Glomerular visceral epithelial cell (primary cell): ENCODE results near the gene TMEM59.

ENCODE experiments used
- DNase-seq: peaks from one replicate; pipeline ENCODE4 v3.0.0-alpha.2; 2016; ENCODE audit errors: extremely low spot score

The TMEM59 gene

DNA sequence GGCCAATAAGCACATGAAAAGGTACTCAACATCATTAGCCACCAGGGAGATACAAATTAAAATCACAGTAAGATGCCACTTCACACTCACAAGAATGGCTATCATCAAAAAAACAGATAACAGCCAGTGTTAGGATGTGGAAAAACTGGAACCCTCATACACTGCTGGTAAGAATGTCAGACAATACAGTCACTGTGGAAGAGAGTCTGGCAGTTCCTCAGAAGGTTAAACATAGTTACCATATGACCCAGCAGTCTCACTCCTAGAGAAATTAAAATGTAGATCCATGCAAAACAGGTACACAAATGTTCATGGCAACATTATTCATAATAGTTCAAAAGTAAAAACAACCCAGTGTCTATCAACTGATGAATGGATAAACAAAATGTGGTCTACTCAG lies 68.3 kb downstream of the TMEM59 start:
- no peak for DNase-seq

DNA sequence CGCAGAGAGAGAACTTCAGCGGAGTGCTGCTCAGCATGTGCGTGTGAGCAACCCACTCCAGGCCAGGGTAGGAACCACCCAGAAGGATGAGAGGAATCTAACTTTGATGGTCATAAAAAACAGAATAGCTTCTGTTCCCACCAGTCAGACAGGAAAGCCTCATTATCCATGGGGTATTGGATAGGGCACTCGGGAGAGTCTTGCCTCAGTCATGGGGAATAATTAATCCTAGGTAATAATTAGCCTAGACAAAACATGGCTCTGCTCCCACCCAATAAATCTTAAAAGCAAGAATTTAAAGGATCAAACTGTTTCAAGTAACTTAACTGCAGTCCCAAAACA lies 70.3 kb downstream of the TMEM59 start:
- DNase-seq, result no peak

DNA sequence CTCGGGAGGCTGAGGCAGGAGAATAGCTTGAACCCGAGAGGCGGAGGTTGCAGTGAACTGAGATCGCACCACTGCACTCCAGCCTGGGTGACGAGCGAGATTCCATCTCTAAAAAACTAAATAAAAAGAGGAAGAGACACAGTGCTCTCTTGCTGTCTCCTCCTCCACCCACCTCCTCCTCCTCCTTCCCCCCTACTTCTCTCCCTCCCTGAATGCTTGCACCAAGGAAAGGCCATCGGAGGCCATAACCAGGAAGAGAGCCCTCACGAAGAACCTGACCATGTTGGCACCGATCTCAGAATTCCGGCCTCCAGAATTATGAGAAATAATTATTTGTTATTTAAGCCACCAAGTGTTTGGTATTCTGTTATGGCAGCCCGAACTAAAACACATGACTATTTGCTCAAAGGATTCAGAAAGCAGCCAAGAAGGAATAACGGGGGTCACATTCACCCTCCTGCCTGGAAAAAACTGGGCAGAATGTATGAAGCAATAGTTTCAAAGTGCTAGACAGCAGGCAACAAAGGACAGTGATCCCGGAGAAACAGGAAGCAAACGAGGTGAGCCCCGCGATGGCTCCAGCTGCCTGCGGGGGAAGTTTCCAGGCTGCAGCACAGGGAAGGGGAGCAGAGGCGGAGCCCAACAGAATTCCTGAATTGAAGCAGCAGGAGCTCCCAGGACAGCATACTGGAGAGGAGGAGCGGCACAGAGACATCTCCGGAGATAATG lies 70.8 kb downstream of the TMEM59 start:
- DNase-seq, result peak; percentile 65

GRCh38 chr1:53981220-53981619 lies 71.8 kb downstream of the TMEM59 start:
- no peak for DNase-seq

DNA sequence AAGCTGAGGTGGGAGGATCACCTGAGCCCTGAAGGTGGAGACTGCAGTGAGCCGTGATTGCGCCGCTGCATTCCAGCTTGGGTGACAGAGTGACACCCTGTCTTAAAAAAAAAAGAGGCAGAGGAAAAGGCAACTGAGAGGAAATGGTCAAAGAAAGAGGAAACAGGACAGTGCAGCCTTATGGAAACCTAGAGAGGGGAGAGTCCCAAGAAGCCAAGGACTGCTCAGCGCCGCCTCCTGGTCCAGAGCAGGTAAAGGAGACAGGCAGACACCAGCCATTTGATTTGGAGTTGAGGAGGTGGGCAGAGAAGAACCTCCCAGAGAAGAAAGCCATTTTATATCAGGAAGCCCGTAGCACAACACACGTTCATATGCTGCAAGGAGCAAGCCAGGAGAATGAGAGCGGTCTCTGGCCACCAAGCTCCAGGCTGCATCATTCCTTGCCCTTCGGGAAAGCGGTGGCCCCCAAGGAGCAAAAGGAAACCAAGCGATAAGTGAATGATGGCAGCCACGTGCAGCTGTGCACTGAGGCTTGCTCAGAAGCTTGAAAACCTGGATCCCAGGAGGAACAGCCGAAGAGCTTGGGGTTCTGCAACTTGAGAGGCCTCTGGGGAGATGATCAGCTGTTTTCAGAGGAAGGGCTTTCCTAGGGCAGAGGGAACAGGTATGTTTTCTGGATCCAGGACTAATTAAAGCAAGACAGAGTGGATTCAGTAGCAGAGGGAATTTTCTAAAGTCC lies 73.1 kb downstream of the TMEM59 start:
- no peak for DNase-seq
